ENCODE data around the gene NR1D1. TPM values are rescaled to one million over a fixed set of nuclear protein-coding genes. Genes with fewer than 3 reads are reported as not detected.

NR1D1 gene
- total RNA-seq, 6 donors from 2014 or later = 3.8 to 24.7 (median 15.8) TPM

- no peaks in the 10 kb centered on the region for H3K36me3 ChIP-seq
- H3K9me3 ChIP-seq = no peaks in the 10 kb centered on the region
- peak overlapping the region in 3 of 4 donors; percentile 13 to 37 (median 33) for H3K4me3 ChIP-seq
- 6 to 11% methylated on average over 5 of the region's 5 CpGs for WGBS, 2 donors
- TF ChIP-seq EP300 (IDR thresholded peaks at IDR 0.05) (no peak), POLR2AphosphoS5 (IDR thresholded peaks at IDR 0.05) (peak in 1 of 2 donors; percentile 7), POLR2A (IDR thresholded peaks at IDR 0.05) (no peak)
- TF ChIP-seq, protein P1, sequence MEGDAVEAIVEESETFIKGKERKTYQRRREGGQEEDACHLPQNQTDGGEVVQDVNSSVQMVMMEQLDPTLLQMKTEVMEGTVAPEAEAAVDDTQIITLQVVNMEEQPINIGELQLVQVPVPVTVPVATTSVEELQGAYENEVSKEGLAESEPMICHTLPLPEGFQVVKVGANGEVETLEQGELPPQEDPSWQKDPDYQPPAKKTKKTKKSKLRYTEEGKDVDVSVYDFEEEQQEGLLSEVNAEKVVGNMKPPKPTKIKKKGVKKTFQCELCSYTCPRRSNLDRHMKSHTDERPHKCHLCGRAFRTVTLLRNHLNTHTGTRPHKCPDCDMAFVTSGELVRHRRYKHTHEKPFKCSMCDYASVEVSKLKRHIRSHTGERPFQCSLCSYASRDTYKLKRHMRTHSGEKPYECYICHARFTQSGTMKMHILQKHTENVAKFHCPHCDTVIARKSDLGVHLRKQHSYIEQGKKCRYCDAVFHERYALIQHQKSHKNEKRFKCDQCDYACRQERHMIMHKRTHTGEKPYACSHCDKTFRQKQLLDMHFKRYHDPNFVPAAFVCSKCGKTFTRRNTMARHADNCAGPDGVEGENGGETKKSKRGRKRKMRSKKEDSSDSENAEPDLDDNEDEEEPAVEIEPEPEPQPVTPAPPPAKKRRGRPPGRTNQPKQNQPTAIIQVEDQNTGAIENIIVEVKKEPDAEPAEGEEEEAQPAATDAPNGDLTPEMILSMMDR (IDR thresholded peaks at IDR 0.05) = no peak
- H3K4me1 ChIP-seq = peaks cover 85 to 98% (median 90%) of the 10 kb centered on the region in 4 donors
- DNase-seq = no peak
- H3K27ac ChIP-seq = peak overlapping the region; percentile 86 to 94 (median 90)
- ATAC-seq (ENCODE audit: low FRiP score in 2 of 2) = no peak
- no peaks in the 10 kb centered on the region for H3K27me3 ChIP-seq
These were observed 31.8 kb downstream of the NR1D1 start for GRCh38 chr17:40068584-40068916.

- Histone ChIP-seq H3K4me3 (peak overlapping the region in 2 of 4 donors; percentile 33 to 37), H3K4me1 (peaks cover 81 to 96% (median 86%) of the 10 kb centered on the region in 4 donors), H3K27ac (peak overlapping the region; percentile 86 to 94 (median 90)), H3K9me3 (no peaks in the 10 kb centered on the region), H3K27me3 (no peaks in the 10 kb centered on the region), H3K36me3 (no peaks in the 10 kb centered on the region)
- no peak for ATAC-seq (ENCODE audit: low FRiP score in 2 of 2)
- WGBS, 2 donors = 35 to 38% methylated on average over 3 to 4 of the region's 4 CpGs
- DNase-seq = no peak
- no peak for TF ChIP-seq EP300 (IDR thresholded peaks at IDR 0.05)
- no peak for TF ChIP-seq POLR2A (IDR thresholded peaks at IDR 0.05)
These were observed 32.2 kb downstream of the NR1D1 start for GRCh38 chr17:40068129-40068581.

DNA sequence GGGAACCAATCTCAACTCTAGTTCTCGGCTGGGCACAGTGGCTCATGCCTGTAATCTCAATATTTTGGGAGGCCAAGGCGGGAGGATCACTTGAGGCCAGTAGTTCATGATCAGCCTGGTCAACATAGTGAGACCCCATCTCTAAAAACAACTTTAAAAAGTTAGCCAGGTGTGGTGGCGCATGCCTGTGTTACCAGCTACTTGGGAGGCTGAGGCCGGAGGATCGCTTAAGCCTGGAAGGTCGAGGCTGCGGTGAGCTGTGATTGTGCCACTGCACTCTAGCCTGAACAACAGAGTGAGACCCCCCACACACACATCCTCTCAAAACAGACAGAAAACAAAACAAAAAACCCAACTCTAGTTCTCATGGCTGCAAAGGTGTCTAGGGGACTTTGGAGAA, 32.7 kb downstream of the NR1D1 start:
- no peak for ATAC-seq (ENCODE audit: low FRiP score in 2 of 2)
- TF ChIP-seq POLR2AphosphoS5 (IDR thresholded peaks at IDR 0.05) = no peak
- TF ChIP-seq EP300 (IDR thresholded peaks at IDR 0.05) = no peak
- TF ChIP-seq, protein P1 (IDR thresholded peaks at IDR 0.05) = no peak
- TF ChIP-seq POLR2A (IDR thresholded peaks at IDR 0.05) = no peak
- Histone ChIP-seq H3K27ac (peak overlapping the region; percentile 86 to 94 (median 90)), H3K4me1 (peaks cover 76 to 91% (median 82%) of the 10 kb centered on the region in 4 donors), H3K36me3 (no peaks in the 10 kb centered on the region), H3K27me3 (no peaks in the 10 kb centered on the region), H3K9me3 (no peaks in the 10 kb centered on the region), H3K4me3 (no peak overlapping the region)
- 83 to 95% methylated on average over 6 to 7 of the region's 7 CpGs for WGBS, 2 donors
- DNase-seq = no peak

- peak overlapping the region; percentile 76 to 97 (median 94) for H3K27ac ChIP-seq
- no peaks in the 10 kb centered on the region for H3K36me3 ChIP-seq
- no peaks in the 10 kb centered on the region for H3K27me3 ChIP-seq
- no peak for TF ChIP-seq POLR2A (IDR thresholded peaks at IDR 0.05)
- TF ChIP-seq, protein P1 (IDR thresholded peaks at IDR 0.05) = no peak
- TF ChIP-seq EP300 (IDR thresholded peaks at IDR 0.05) = no peak
- TF ChIP-seq POLR2AphosphoS5 (IDR thresholded peaks at IDR 0.05) = no peak
- ATAC-seq (ENCODE audit: low FRiP score in 2 of 2) (no peak), DNase-seq (no peak)
- 60 to 79% methylated on average over 4 to 8 of the region's 11 CpGs for WGBS, 2 donors
- H3K9me3 ChIP-seq = no peaks in the 10 kb centered on the region
- peaks cover 61 to 80% (median 70%) of the 10 kb centered on the region in 4 donors for H3K4me1 ChIP-seq
- peak overlapping the region in 3 of 4 donors; percentile 96 to 100 (median 99) for H3K4me3 ChIP-seq
These were observed 34.4 kb downstream of the NR1D1 start for GRCh38 chr17:40065769-40066510.

GRCh38 chr17:40064971-40065768, 35.2 kb downstream of the NR1D1 start:
- Histone ChIP-seq H3K4me3 (peak overlapping the region in 3 of 4 donors; percentile 96 to 100 (median 99)), H3K36me3 (no peaks in the 10 kb centered on the region), H3K27ac (peak overlapping the region; percentile 76 to 97 (median 94)), H3K9me3 (no peaks in the 10 kb centered on the region), H3K4me1 (peaks cover 53 to 73% (median 63%) of the 10 kb centered on the region in 4 donors), H3K27me3 (no peaks in the 10 kb centered on the region)
- DNase-seq (no peak), ATAC-seq (ENCODE audit: low FRiP score in 2 of 2) (no peak)
- no peak for TF ChIP-seq POLR2AphosphoS5 (IDR thresholded peaks at IDR 0.05)
- TF ChIP-seq POLR2A (IDR thresholded peaks at IDR 0.05) = no peak
- no peak for TF ChIP-seq EP300 (IDR thresholded peaks at IDR 0.05)
- TF ChIP-seq, protein P1 (IDR thresholded peaks at IDR 0.05) = no peak
- WGBS, 2 donors = 16 to 17% methylated on average over 9 to 10 of the region's 10 CpGs

Data from upper lobe of left lung (tissue), 6 donors.